ENCODE measurements around the gene POLN.

POLN gene

GRCh38 chr4:2076908-2077536, 164.9 kb downstream of the POLN start:
- Histone ChIP-seq H3K4me1 (ENCODE audit: control extremely low read depth in 1 of 4, control insufficient read depth in 4 of 4, insufficient read depth in 4 of 4, low read length in 3 of 4) (no peaks in the 10 kb centered on the region), H3K27me3 (replicated peaks in 2 of 5; ENCODE audit: control insufficient read depth in 4 of 5, insufficient read depth in 5 of 5, low read length in 4 of 5) (no peaks in the 10 kb centered on the region), H3K4me3 (ENCODE audit: control insufficient read depth in 1 of 7, extremely low read depth in 1 of 7, insufficient read depth in 4 of 7, low read depth in 2 of 7, low read length in 6 of 7) (no peak overlapping the region), H3K9me3 (ENCODE audit: control extremely low read depth in 1 of 5, control insufficient read depth in 4 of 5, insufficient read depth in 2 of 5, low read depth in 1 of 5, low read length in 4 of 5) (no peaks in the 10 kb centered on the region), H3K27ac (ENCODE audit: insufficient read depth in 1 of 2, low read depth in 1 of 2, low read length in 2 of 2, poor library complexity in 1 of 2, severe bottlenecking in 2 of 2) (no peak overlapping the region), H3K36me3 (ENCODE audit: control insufficient read depth in 4 of 4, insufficient read depth in 4 of 4, low read length in 3 of 4) (no peaks in the 10 kb centered on the region)
- WGBS (ENCODE audit: insufficient coverage) = 89% methylated on average over 6 of the region's 9 CpGs
- DNase-seq = no peak
- CTCF ChIA-PET = no interaction called here
- POLR2A ChIA-PET = no interaction called here

DNA sequence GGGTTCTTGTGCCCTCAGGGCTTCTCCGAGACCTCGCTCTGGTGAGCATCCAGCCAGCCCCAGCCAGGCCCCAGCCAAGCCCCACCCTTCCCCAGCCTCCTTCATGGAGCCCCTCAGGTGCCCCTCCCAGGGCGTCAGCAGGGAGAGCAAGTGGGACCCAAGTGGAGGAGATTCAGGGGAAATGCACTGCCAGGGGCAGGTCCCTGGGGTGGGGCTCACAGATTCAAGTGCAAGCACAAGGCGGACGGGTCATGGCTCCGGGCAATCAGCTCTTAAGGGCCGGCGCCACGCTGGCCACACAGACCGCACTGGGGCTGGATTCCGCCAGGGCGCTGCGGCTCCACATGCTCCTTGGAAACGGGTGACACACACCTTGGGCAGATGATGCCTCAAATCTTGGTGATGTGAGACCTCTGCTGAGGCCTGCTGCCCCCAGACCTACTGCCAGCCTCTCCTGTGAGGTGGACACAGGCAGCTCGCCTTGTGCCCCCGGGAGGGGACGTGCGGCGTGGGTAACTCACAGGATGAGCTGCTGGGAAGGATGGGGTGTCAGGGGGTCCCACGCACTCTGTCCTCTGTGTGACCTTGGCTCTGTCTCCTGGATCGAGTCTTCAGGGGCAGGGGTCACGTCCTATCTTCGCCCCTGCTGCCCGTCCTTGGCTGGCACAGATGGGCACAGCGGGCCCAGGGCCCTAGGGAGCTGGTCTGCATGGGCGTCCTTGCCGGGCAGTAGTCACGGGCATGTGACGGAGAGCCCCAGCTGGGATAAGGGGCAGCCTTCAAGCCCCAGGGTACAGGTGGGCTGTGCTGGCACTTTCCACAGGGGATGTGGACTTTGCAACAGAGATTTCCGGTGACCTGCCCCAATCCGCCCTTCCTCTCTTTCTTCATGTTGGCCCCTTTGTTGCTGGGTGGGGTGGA, 165.7 kb downstream of the POLN start:
- Histone ChIP-seq H3K27me3 (replicated peaks in 2 of 5; ENCODE audit: control insufficient read depth in 4 of 5, insufficient read depth in 5 of 5, low read length in 4 of 5) (no peaks in the 10 kb centered on the region), H3K36me3 (ENCODE audit: control insufficient read depth in 4 of 4, insufficient read depth in 4 of 4, low read length in 3 of 4) (no peaks in the 10 kb centered on the region), H3K4me3 (ENCODE audit: control insufficient read depth in 1 of 7, extremely low read depth in 1 of 7, insufficient read depth in 4 of 7, low read depth in 2 of 7, low read length in 6 of 7) (no peak overlapping the region), H3K9me3 (ENCODE audit: control extremely low read depth in 1 of 5, control insufficient read depth in 4 of 5, insufficient read depth in 2 of 5, low read depth in 1 of 5, low read length in 4 of 5) (no peaks in the 10 kb centered on the region), H3K4me1 (ENCODE audit: control extremely low read depth in 1 of 4, control insufficient read depth in 4 of 4, insufficient read depth in 4 of 4, low read length in 3 of 4) (no peaks in the 10 kb centered on the region), H3K27ac (ENCODE audit: insufficient read depth in 1 of 2, low read depth in 1 of 2, low read length in 2 of 2, poor library complexity in 1 of 2, severe bottlenecking in 2 of 2) (no peak overlapping the region)
- ChIA-PET CTCF (interaction anchor here (1.1 kb wide), 1 partner anchor 61 kb away, joined by 3 read pairs; no protein-coding TSS in a partner anchor), POLR2A (no interaction called here)
- 99% methylated on average over 27 of the region's 31 CpGs for WGBS (ENCODE audit: insufficient coverage)
- DNase-seq = no peak

DNA sequence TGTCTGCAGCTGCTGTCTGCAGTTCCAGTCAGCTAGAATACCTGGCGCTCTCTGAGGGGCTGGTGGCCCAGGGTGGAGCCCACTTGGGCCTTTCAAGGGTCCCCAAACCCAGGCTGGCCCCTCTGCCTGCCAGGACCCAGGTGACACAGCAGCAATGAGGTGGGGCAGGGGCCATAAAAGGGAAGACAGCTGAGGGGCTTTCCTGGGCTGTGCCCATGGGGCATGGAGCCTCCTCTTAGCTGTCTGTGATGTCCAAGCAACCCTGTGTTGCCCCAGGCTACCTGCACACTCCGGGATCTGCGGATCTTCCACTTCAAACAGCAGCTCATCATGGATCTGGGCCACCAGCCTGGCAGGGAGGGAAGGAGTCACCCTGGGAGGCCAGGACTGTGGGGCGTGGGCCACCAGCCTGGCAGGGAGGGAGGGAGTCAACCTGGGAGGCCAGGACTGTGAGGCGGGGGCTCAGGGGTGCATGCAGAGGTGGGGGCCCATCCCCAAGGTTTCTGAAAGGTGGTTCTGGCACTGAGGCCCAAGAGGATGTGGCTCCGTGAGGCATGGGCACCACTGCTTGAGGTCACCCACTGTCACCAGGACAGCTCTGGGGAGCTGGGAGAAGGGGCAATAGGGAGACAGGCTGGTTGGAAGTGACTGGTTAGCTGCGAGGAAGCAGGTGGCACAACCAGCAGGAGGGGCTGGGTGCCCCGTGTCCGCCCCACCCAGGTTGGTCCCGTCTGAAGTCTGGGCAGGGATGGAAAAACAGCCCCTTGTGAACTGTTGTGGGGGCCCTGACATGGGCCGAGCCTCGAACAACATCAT, 166.5 kb downstream of the POLN start:
- no peaks in the 10 kb centered on the region for H3K9me3 ChIP-seq (ENCODE audit: control extremely low read depth in 1 of 5, control insufficient read depth in 4 of 5, insufficient read depth in 2 of 5, low read depth in 1 of 5, low read length in 4 of 5)
- no peak for DNase-seq
- WGBS (ENCODE audit: insufficient coverage) = 98% methylated on average over 11 of the region's 12 CpGs
- no peak overlapping the region for H3K27ac ChIP-seq (ENCODE audit: insufficient read depth in 1 of 2, low read depth in 1 of 2, low read length in 2 of 2, poor library complexity in 1 of 2, severe bottlenecking in 2 of 2)
- no peak overlapping the region for H3K4me3 ChIP-seq (ENCODE audit: control insufficient read depth in 1 of 7, extremely low read depth in 1 of 7, insufficient read depth in 4 of 7, low read depth in 2 of 7, low read length in 6 of 7)
- no peaks in the 10 kb centered on the region for H3K36me3 ChIP-seq (ENCODE audit: control insufficient read depth in 4 of 4, insufficient read depth in 4 of 4, low read length in 3 of 4)
- H3K27me3 ChIP-seq (replicated peaks in 2 of 5; ENCODE audit: control insufficient read depth in 4 of 5, insufficient read depth in 5 of 5, low read length in 4 of 5) = no peaks in the 10 kb centered on the region
- CTCF ChIA-PET = interaction anchor here (1.1 kb wide), 1 partner anchor 62 kb away, joined by 3 read pairs; no protein-coding TSS in a partner anchor
- POLR2A ChIA-PET = interaction anchor here (0.6 kb wide), 1 partner anchor 48 kb away, joined by 3 read pairs; no protein-coding TSS in a partner anchor
- H3K4me1 ChIP-seq (ENCODE audit: control extremely low read depth in 1 of 4, control insufficient read depth in 4 of 4, insufficient read depth in 4 of 4, low read length in 3 of 4) = no peaks in the 10 kb centered on the region

DNA sequence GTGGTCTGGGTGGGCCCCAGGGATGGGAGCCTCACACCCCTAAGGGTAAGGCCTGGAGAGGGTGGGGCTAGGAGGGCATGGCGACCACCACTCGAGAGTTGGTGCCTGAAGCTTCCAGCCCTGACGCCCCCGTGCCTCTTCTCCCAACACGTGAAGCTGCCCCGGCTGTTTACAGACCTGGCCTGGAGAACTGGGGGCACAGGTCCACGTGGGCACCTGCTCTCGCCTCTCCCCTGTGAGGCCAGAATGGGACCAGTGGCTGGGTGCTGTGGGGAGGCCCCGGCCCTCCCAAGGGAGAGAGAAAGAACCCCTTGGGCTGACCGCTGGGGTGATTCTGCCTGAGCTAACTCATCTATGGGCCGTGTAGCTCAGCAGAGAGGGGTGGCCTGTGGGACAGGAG, 167.3 kb downstream of the POLN start:
- Histone ChIP-seq H3K9me3 (ENCODE audit: control extremely low read depth in 1 of 5, control insufficient read depth in 4 of 5, insufficient read depth in 2 of 5, low read depth in 1 of 5, low read length in 4 of 5) (no peaks in the 10 kb centered on the region), H3K4me1 (ENCODE audit: control extremely low read depth in 1 of 4, control insufficient read depth in 4 of 4, insufficient read depth in 4 of 4, low read length in 3 of 4) (no peaks in the 10 kb centered on the region), H3K27ac (ENCODE audit: insufficient read depth in 1 of 2, low read depth in 1 of 2, low read length in 2 of 2, poor library complexity in 1 of 2, severe bottlenecking in 2 of 2) (no peak overlapping the region), H3K36me3 (ENCODE audit: control insufficient read depth in 4 of 4, insufficient read depth in 4 of 4, low read length in 3 of 4) (no peaks in the 10 kb centered on the region), H3K27me3 (replicated peaks in 2 of 5; ENCODE audit: control insufficient read depth in 4 of 5, insufficient read depth in 5 of 5, low read length in 4 of 5) (no peaks in the 10 kb centered on the region), H3K4me3 (ENCODE audit: control insufficient read depth in 1 of 7, extremely low read depth in 1 of 7, insufficient read depth in 4 of 7, low read depth in 2 of 7, low read length in 6 of 7) (no peak overlapping the region)
- CTCF ChIA-PET = interaction anchor here (1.1 kb wide), 1 partner anchor 63 kb away, joined by 3 read pairs; no protein-coding TSS in a partner anchor
- POLR2A ChIA-PET = interaction anchor here (0.6 kb wide), 1 partner anchor 49 kb away, joined by 3 read pairs; no protein-coding TSS in a partner anchor
- no peak for DNase-seq
- 98% methylated on average over 7 of the region's 11 CpGs for WGBS (ENCODE audit: insufficient coverage)

DNA sequence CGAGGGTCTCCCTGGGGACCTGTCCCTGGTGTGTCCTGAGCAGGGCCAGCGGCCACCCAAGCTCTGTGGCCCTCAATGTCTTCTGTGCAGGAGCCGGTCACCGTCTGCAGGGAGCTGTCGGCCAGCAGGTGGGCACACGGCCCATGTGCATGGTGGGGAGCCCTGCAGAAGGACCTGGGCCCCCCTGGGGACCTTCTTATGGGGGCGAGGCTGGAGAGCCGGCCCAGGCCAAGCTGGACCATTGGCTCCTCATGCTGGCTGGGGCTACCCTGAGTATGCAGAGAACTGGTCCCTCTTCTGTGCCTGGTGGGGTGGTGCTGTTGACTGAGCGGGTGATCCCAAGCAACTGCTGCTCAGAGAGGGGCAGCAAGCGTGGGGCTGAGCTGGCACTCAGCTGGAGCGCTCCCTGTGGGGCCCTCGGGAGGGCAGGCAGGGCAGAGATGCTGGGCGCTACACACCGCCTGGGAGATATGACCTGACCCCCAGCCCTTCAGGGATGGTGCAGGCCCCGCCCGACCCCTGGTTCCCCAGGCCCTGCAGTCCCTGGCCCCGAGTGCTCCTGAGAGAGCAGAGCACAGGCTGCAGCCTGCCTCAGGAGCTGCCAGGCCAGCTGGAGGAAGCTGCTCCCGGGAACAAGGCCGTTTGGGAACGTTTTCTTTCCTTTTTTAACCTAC, 168.0 kb downstream of the POLN start:
- 97% methylated on average over 20 of the region's 20 CpGs for WGBS (ENCODE audit: insufficient coverage)
- H3K4me3 ChIP-seq (ENCODE audit: control insufficient read depth in 1 of 7, extremely low read depth in 1 of 7, insufficient read depth in 4 of 7, low read depth in 2 of 7, low read length in 6 of 7) = no peak overlapping the region
- no peak overlapping the region for H3K27ac ChIP-seq (ENCODE audit: insufficient read depth in 1 of 2, low read depth in 1 of 2, low read length in 2 of 2, poor library complexity in 1 of 2, severe bottlenecking in 2 of 2)
- no peaks in the 10 kb centered on the region for H3K4me1 ChIP-seq (ENCODE audit: control extremely low read depth in 1 of 4, control insufficient read depth in 4 of 4, insufficient read depth in 4 of 4, low read length in 3 of 4)
- no peaks in the 10 kb centered on the region for H3K27me3 ChIP-seq (replicated peaks in 2 of 5; ENCODE audit: control insufficient read depth in 4 of 5, insufficient read depth in 5 of 5, low read length in 4 of 5)
- POLR2A ChIA-PET = no interaction called here
- no peaks in the 10 kb centered on the region for H3K9me3 ChIP-seq (ENCODE audit: control extremely low read depth in 1 of 5, control insufficient read depth in 4 of 5, insufficient read depth in 2 of 5, low read depth in 1 of 5, low read length in 4 of 5)
- DNase-seq = no peak
- CTCF ChIA-PET = interaction anchor here (0.8 kb wide), 1 partner anchor 18 kb away, joined by 3 read pairs; no protein-coding TSS in a partner anchor
- H3K36me3 ChIP-seq (ENCODE audit: control insufficient read depth in 4 of 4, insufficient read depth in 4 of 4, low read length in 3 of 4) = no peaks in the 10 kb centered on the region

DNA sequence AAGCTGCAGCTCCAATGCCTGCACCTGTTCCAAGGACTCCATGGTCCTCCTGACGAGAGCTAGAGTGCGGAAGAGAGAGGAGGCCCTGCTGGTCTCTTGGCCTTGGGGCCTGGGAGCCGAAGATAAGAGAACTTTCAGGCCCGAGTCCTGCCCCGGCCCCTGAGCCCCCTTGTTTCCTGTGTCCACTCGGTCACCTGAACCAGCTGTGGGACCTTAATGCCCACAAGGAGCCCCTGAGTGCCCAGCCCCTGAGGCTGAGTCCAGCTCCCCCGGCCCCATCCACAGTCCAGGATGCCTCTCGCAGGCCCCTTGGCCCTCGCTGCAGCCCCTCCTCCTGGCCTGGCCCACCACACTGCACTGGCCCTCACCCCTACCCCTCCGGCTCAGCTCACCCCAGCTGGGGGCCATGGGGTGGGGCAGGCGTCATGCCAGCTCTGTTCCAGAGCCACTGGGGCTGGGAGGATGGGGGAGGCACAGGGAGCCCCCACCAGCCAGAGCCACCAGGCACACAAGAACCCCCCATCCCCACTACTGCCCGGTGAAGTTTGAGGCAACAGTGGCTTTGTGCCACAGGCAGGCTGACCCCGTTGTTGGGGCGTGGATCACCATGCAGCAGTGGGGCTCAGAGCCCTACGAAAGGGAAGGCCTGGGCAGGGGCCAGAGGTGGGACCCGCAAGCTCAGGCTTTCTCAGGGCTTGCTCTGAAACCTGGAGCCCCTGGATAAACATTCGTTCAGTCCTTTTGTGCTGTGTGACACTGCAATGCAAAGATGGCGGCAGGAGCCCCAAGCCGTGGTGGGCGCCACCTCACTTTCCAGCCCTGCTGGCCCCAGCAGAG, 168.7 kb downstream of the POLN start:
- Histone ChIP-seq H3K27me3 (replicated peaks in 2 of 5; ENCODE audit: control insufficient read depth in 4 of 5, insufficient read depth in 5 of 5, low read length in 4 of 5) (no peaks in the 10 kb centered on the region), H3K36me3 (ENCODE audit: control insufficient read depth in 4 of 4, insufficient read depth in 4 of 4, low read length in 3 of 4) (no peaks in the 10 kb centered on the region), H3K27ac (ENCODE audit: insufficient read depth in 1 of 2, low read depth in 1 of 2, low read length in 2 of 2, poor library complexity in 1 of 2, severe bottlenecking in 2 of 2) (no peak overlapping the region), H3K4me3 (ENCODE audit: control insufficient read depth in 1 of 7, extremely low read depth in 1 of 7, insufficient read depth in 4 of 7, low read depth in 2 of 7, low read length in 6 of 7) (no peak overlapping the region), H3K4me1 (ENCODE audit: control extremely low read depth in 1 of 4, control insufficient read depth in 4 of 4, insufficient read depth in 4 of 4, low read length in 3 of 4) (no peaks in the 10 kb centered on the region), H3K9me3 (ENCODE audit: control extremely low read depth in 1 of 5, control insufficient read depth in 4 of 5, insufficient read depth in 2 of 5, low read depth in 1 of 5, low read length in 4 of 5) (no peaks in the 10 kb centered on the region)
- POLR2A ChIA-PET = no interaction called here
- CTCF ChIA-PET = interaction anchor here (0.8 kb wide), 1 partner anchor 17 kb away, joined by 3 read pairs; no protein-coding TSS in a partner anchor
- WGBS (ENCODE audit: insufficient coverage) = 97% methylated on average over 16 of the region's 20 CpGs
- DNase-seq = no peak

Measured in common myeloid progenitor, CD34-positive (primary cell).